HG03575 (cell line): Measurements from ENCODE around the gene TRAF2.
"Not testable (repeated sequence)": the region's sequence is repeated elsewhere in the genome, so short reads cannot be mapped to it uniquely, and the experiment has no call there.

Experiments used
- ATAC-seq: cut with Tn5 transposase; IDR thresholded peaks from one replicate; pipeline ENCODE4 v1.9.1; 2021; ENCODE audit not compliant: unreplicated experiment, insufficient number of reproducible peaks, low FRiP score; ENCODE audit errors: extremely low read depth

Gene TRAF2

GRCh38 chr9:136869611-136870010 is 16.7 kb upstream of the TRAF2 start:
- not testable (repeated sequence) for ATAC-seq

GRCh38 chr9:136875155-136875554 is 11.2 kb upstream of the TRAF2 start:
- ATAC-seq = no peak

GRCh38 chr9:136876476-136876875 is 9.8 kb upstream of the TRAF2 start:
- ATAC-seq = no peak

- ATAC-seq = no peak
Measured at GRCh38 chr9:136880651-136881050, 5.7 kb upstream of the TRAF2 start.

GRCh38 chr9:136881691-136882108 is 4.6 kb upstream of the TRAF2 start:
- ATAC-seq = no peak

GRCh38 chr9:136882109-136882946 is 4.0 kb upstream of the TRAF2 start:
- no peak for ATAC-seq

- ATAC-seq = not testable (repeated sequence)
Measured at GRCh38 chr9:136882947-136883283, 3.4 kb upstream of the TRAF2 start.

GRCh38 chr9:136883670-136884069 is 2.6 kb upstream of the TRAF2 start:
- not testable (repeated sequence) for ATAC-seq

GRCh38 chr9:136886610-136887597 is 588 bp downstream of the TRAF2 start:
- ATAC-seq = no peak

- ATAC-seq = no peak
Measured at GRCh38 chr9:136888454-136888853, 2.1 kb downstream of the TRAF2 start.

GRCh38 chr9:136889858-136890257 is 3.5 kb downstream of the TRAF2 start:
- no peak for ATAC-seq

GRCh38 chr9:136890661-136891060 is 4.3 kb downstream of the TRAF2 start:
- ATAC-seq = no peak

GRCh38 chr9:136896027-136896426 is 9.7 kb downstream of the TRAF2 start:
- no peak for ATAC-seq

- no peak for ATAC-seq
Measured at GRCh38 chr9:136898483-136899100, 12.3 kb downstream of the TRAF2 start.

- no peak for ATAC-seq
Measured at GRCh38 chr9:136899196-136899595, 12.9 kb downstream of the TRAF2 start.

- ATAC-seq = no peak
Measured at GRCh38 chr9:136900556-136900955, 14.2 kb downstream of the TRAF2 start.

- no peak for ATAC-seq
Measured at GRCh38 chr9:136900988-136901515, 14.7 kb downstream of the TRAF2 start.

GRCh38 chr9:136901516-136902258 is 15.4 kb downstream of the TRAF2 start:
- no peak for ATAC-seq
